GM18951 (cell line): Measurements from ENCODE around the gene USP20.

Experiments used
- POLR2A ChIP-seq: IDR thresholded peaks from 4 replicates; pipeline ENCODE4 v1.6.1; 2011; ENCODE audit warnings: mild to moderate bottlenecking; ENCODE audit not compliant: insufficient read length, insufficient read depth; ENCODE audit errors: extremely low read depth
- in situ Hi-C: fragments of 300-500 bp; cut with MboI; formaldehyde crosslinking; loops from one replicate; pipeline ENCODE4 v1.12.0; 2022; ENCODE audit warnings: low sequenced_read_pairs, mixed read lengths, inconsistent platforms; ENCODE audit not compliant: unreplicated experiment

Gene USP20

GRCh38 chr9:129850821-129851550 lies 15.7 kb downstream of the USP20 start:
- in situ Hi-C loops: no loop called here

GRCh38 chr9:129851821-129852220 lies 16.6 kb downstream of the USP20 start:
- no peak for TF ChIP-seq POLR2A
- in situ Hi-C loops: no loop called here

More at GRCh38 chr9:129850821-129851550, 15.7 kb downstream of the USP20 start:
- TF ChIP-seq POLR2A: no peak

- no peak for TF ChIP-seq POLR2A
- in situ Hi-C loops: no loop called here
These were observed 17.3 kb downstream of the USP20 start for GRCh38 chr9:129852579-129852978.

GRCh38 chr9:129853614-129854013 lies 18.4 kb downstream of the USP20 start:
- TF ChIP-seq POLR2A: no peak
- in situ Hi-C loops: no loop called here

- in situ Hi-C loops: no loop called here
- TF ChIP-seq POLR2A: no peak
These were observed 19.4 kb downstream of the USP20 start for GRCh38 chr9:129854588-129855110.

- in situ Hi-C loops: no loop called here
- TF ChIP-seq POLR2A: no peak
These were observed 21.9 kb downstream of the USP20 start for GRCh38 chr9:129857207-129857606.

- in situ Hi-C loops: no loop called here
- TF ChIP-seq POLR2A: no peak
These were observed 23.1 kb downstream of the USP20 start for GRCh38 chr9:129858167-129858962.

- no peak for TF ChIP-seq POLR2A
- in situ Hi-C loops: no loop called here
These were observed 25.6 kb downstream of the USP20 start for GRCh38 chr9:129860653-129861446.

- in situ Hi-C loops: no loop called here
- TF ChIP-seq POLR2A: no peak
These were observed 26.2 kb downstream of the USP20 start for GRCh38 chr9:129861447-129861827.

GRCh38 chr9:129863059-129863690 lies 27.9 kb downstream of the USP20 start:
- in situ Hi-C loops: no loop called here
- no peak for TF ChIP-seq POLR2A

- in situ Hi-C loops: no loop called here
- no peak for TF ChIP-seq POLR2A
These were observed 29.9 kb downstream of the USP20 start for GRCh38 chr9:129864991-129865647.

- no peak for TF ChIP-seq POLR2A
- in situ Hi-C loops: no loop called here
These were observed 30.5 kb downstream of the USP20 start for GRCh38 chr9:129865668-129866320.
